HepG2 (cell line): ENCODE data around the gene DND1. TPM values are rescaled to one million over a fixed set of nuclear protein-coding genes. Genes with fewer than 3 reads are reported as not detected.

Experiments
- ARID4A ChIP-seq: sonication (generic); formaldehyde crosslinking; IDR thresholded peaks from 2 replicates; pipeline ENCODE4 v1.5.0; 2020; ENCODE audit warnings: mild to moderate bottlenecking, missing genetic modification reagents, borderline replicate concordance
- FOSL2 ChIP-seq: sonication (generic); formaldehyde crosslinking; IDR thresholded peaks from 2 replicates; pipeline ENCODE4 v1.4.0; 2020; ENCODE audit warnings: missing genetic modification reagents
- GMEB2 ChIP-seq: IDR thresholded peaks from 2 replicates; pipeline ENCODE4 v1.6.1; 2016; ENCODE audit warnings: missing biosample characterization, missing genetic modification reagents, low read depth
- GTF2F1 ChIP-seq: fragments of 150-350 bp; IDR thresholded peaks from 2 replicates; pipeline ENCODE4 v1.6.1; 2014; ENCODE audit warnings: low read length
- HMGA1 ChIP-seq: sonication (generic); formaldehyde crosslinking; conservative IDR thresholded peaks from 2 replicates; pipeline ENCODE4 v1.4.0; 2020; ENCODE audit warnings: missing genetic modification reagents
- HNF1B ChIP-seq: sonication (generic); formaldehyde crosslinking; IDR thresholded peaks from 2 replicates; pipeline ENCODE4 v1.5.1; 2020; ENCODE audit warnings: mild to moderate bottlenecking, moderate library complexity, missing genetic modification reagents
- HNRNPLL ChIP-seq: fragments of 200-400 bp; formaldehyde crosslinking; IDR thresholded peaks from 2 replicates; pipeline ENCODE4 v1.6.1; 2017; ENCODE audit warnings: mild to moderate bottlenecking, low read depth, low read length; ENCODE audit not compliant: poor library complexity, severe bottlenecking
- MATR3 ChIP-seq: sonication (generic); formaldehyde crosslinking; IDR thresholded peaks from 2 replicates; pipeline ENCODE4 v1.4.0; 2020; ENCODE audit warnings: missing genetic modification reagents
- MLX ChIP-seq: IDR thresholded peaks from 2 replicates; pipeline ENCODE4 v1.6.1; 2016
- NR0B2 ChIP-seq: sonication (generic); formaldehyde crosslinking; IDR thresholded peaks from 2 replicates; pipeline ENCODE4 v1.4.0; 2020; ENCODE audit warnings: mild to moderate bottlenecking, missing genetic modification reagents
- SNRNP70 ChIP-seq: fragments of 200-400 bp; formaldehyde crosslinking; IDR thresholded peaks from 2 replicates; pipeline ENCODE4 v1.6.1; 2017; ENCODE audit warnings: mild to moderate bottlenecking, low read depth, low read length, moderate library complexity
- U2AF1 ChIP-seq: fragments of 200-400 bp; formaldehyde crosslinking; optimal IDR thresholded peaks from 2 replicates; pipeline ENCODE3; 2017; ENCODE audit warnings: mild to moderate bottlenecking, low read depth, low read length
- ZMYM4 ChIP-seq: sonication (generic); formaldehyde crosslinking; IDR thresholded peaks from 2 replicates; pipeline ENCODE4 v1.8.1; 2023; ENCODE audit warnings: mild to moderate bottlenecking, missing genetic modification reagents
- ZNF121 ChIP-seq: sonication (generic); formaldehyde crosslinking; IDR thresholded peaks from 2 replicates; pipeline ENCODE4 v1.5.0; 2020; ENCODE audit warnings: mild to moderate bottlenecking, missing genetic modification reagents
- ZNF253 ChIP-seq: sonication (generic); formaldehyde crosslinking; IDR thresholded peaks from 2 replicates; pipeline ENCODE4 v1.8.0; 2022; ENCODE audit warnings: mild to moderate bottlenecking, missing genetic modification reagents, borderline replicate concordance
- ZNF501 ChIP-seq: sonication (generic); formaldehyde crosslinking; IDR thresholded peaks from 2 replicates; pipeline ENCODE4 v1.5.1; 2020; ENCODE audit warnings: mild to moderate bottlenecking, moderate library complexity, missing genetic modification reagents
- ZNF546 ChIP-seq: sonication (generic); formaldehyde crosslinking; conservative IDR thresholded peaks from 2 replicates; pipeline ENCODE4 v1.8.1; 2023; ENCODE audit warnings: mild to moderate bottlenecking, missing genetic modification reagents
- polyA plus RNA-seq, 8 experiments: library from polyadenylated mRNA; depleted of rRNA in 3 of 8; stranded (reverse) in 7 of 8; unstranded in 1 of 8; fragments of >200 nt; fragmentation: Illumina TruSeq in 4 of 8; extraction: Trizol in 4 of 8; gene quantifications; 2 replicates each; pipeline versions ENCODE4 v1.2.1 to v1.2.3, GENCODE V29; 2011 to 2016; ENCODE audit warnings: low read depth in 4 of 8, missing spikeins in 1 of 8, mixed read lengths in 1 of 8; ENCODE audit not compliant: insufficient read depth in 1 of 8
- total RNA-seq, 5 experiments: library from RNA; depleted of rRNA; stranded (reverse); fragments of >200 nt; fragmentation: Illumina TruSeq; extraction: Trizol; gene quantifications; 2 replicates each; pipeline ENCODE4 v1.2.3, GENCODE V29; 2016; ENCODE audit warnings: low read depth in 1 of 5
- TF ChIP-seq, protein P1 (sequence below), 2 experiments: sonication (generic) in 1 of 2; formaldehyde crosslinking in 1 of 2; IDR thresholded peaks; 2 replicates each; pipeline versions ENCODE4 v1.4.0 to v1.6.1; 2018 to 2020; ENCODE audit warnings: missing genetic modification reagents in 2 of 2, borderline replicate concordance in 1 of 2, low read depth in 1 of 2, mild to moderate bottlenecking in 1 of 2, missing biosample characterization in 1 of 2

DND1 gene
- total and polyA plus RNA-seq, 2 of the 13 experiments (the other 11 are each of a cell fraction or from before 2014, with no cell fraction given), result 0.48 to 0.55 TPM

- 0 out of 2 replicates have a peak, but pooled peaks have one; percentile 9 for TF ChIP-seq MLX
- TF ChIP-seq ZNF501 (CRISPR knock-in tag), result peak; percentile 78
- peak; percentile 84 for TF ChIP-seq ARID4A
- peak; percentile 97 for TF ChIP-seq FOSL2 (CRISPR knock-in tag)
- no peak for TF ChIP-seq SNRNP70
- no peak for TF ChIP-seq GMEB2 (CRISPR knock-in tag)
- no peak for TF ChIP-seq HNRNPLL
- TF ChIP-seq, protein P1, sequence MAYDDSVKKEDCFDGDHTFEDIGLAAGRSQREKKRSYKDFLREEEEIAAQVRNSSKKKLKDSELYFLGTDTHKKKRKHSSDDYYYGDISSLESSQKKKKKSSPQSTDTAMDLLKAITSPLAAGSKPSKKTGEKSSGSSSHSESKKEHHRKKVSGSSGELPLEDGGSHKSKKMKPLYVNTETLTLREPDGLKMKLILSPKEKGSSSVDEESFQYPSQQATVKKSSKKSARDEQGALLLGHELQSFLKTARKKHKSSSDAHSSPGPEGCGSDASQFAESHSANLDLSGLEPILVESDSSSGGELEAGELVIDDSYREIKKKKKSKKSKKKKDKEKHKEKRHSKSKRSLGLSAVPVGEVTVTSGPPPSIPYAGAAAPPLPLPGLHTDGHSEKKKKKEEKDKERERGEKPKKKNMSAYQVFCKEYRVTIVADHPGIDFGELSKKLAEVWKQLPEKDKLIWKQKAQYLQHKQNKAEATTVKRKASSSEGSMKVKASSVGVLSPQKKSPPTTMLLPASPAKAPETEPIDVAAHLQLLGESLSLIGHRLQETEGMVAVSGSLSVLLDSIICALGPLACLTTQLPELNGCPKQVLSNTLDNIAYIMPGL (CRISPR knock-in tag; IDR thresholded peaks at IDR 0.05; ENCODE audit: borderline replicate concordance in 1 of 2, low read depth in 1 of 2), result peak; percentile 97 to 100
- no peak for TF ChIP-seq GTF2F1
- no peak for TF ChIP-seq ZNF546
- TF ChIP-seq HMGA1 (CRISPR knock-in tag), result no peak
- no peak for TF ChIP-seq ZNF253 (CRISPR knock-in tag)
- peak; percentile 46; the same call in 1 of the 2 replicates for TF ChIP-seq HNF1B
- TF ChIP-seq ZNF121 (CRISPR knock-in tag), result 0 out of 2 replicates have a peak, but pooled peaks have one; percentile 8
- no peak for TF ChIP-seq MATR3 (CRISPR knock-in tag)
- no peak for TF ChIP-seq NR0B2 (CRISPR knock-in tag)
- TF ChIP-seq U2AF1, result no peak
- TF ChIP-seq ZMYM4 (CRISPR knock-in tag), result 0 out of 2 replicates have a peak, but pooled peaks have one; percentile 58
These were observed 37.6 kb upstream of the DND1 start (continued) for GRCh38 chr5:140710899-140711552.
